Measurements from ENCODE around the gene RPTOR.
"Not testable (repeated sequence)": the region's sequence is repeated elsewhere in the genome, so short reads cannot be mapped to it uniquely, and the experiment has no call there.

Gene RPTOR

GRCh38 chr17:80873307-80873951 is 328.8 kb downstream of the RPTOR start:
- TF ChIP-seq CTCF (IDR thresholded peaks at IDR 0.05; ENCODE audit: low read depth, low read length), result no peak
- DNase-seq (ENCODE audit: low read depth in 2 of 2), result no peak
- no peak overlapping the region for H3K4me3 ChIP-seq (replicated peaks in 1 of 2; ENCODE audit: low read depth in 2 of 2, low read length in 2 of 2)

GRCh38 chr17:80874866-80875445 is 330.3 kb downstream of the RPTOR start:
- TF ChIP-seq CTCF (IDR thresholded peaks at IDR 0.05; ENCODE audit: low read depth, low read length), result no peak
- no peak overlapping the region for H3K4me3 ChIP-seq (replicated peaks in 1 of 2; ENCODE audit: low read depth in 2 of 2, low read length in 2 of 2)
- no peak for DNase-seq (ENCODE audit: low read depth in 2 of 2)

GRCh38 chr17:80875480-80875995 is 330.9 kb downstream of the RPTOR start:
- not testable (repeated sequence) for DNase-seq (ENCODE audit: low read depth in 2 of 2); H3K4me3 ChIP-seq (replicated peaks in 1 of 2; ENCODE audit: low read depth in 2 of 2, low read length in 2 of 2)

GRCh38 chr17:80876456-80876949 is 331.9 kb downstream of the RPTOR start:
- not testable (repeated sequence) for H3K4me3 ChIP-seq (replicated peaks in 1 of 2; ENCODE audit: low read depth in 2 of 2, low read length in 2 of 2); DNase-seq (ENCODE audit: low read depth in 2 of 2)

- no peak for DNase-seq (ENCODE audit: low read depth in 2 of 2)
- TF ChIP-seq CTCF (IDR thresholded peaks at IDR 0.05; ENCODE audit: low read depth, low read length), result no peak
- H3K4me3 ChIP-seq (replicated peaks in 1 of 2; ENCODE audit: low read depth in 2 of 2, low read length in 2 of 2), result no peak overlapping the region
Measured at GRCh38 chr17:80876950-80877728, 332.5 kb downstream of the RPTOR start.

GRCh38 chr17:80877729-80878303 is 333.2 kb downstream of the RPTOR start:
- DNase-seq (ENCODE audit: low read depth in 2 of 2), result no peak
- H3K4me3 ChIP-seq (replicated peaks in 1 of 2; ENCODE audit: low read depth in 2 of 2, low read length in 2 of 2), result no peak overlapping the region
- no peak for TF ChIP-seq CTCF (IDR thresholded peaks at IDR 0.05; ENCODE audit: low read depth, low read length)

- DNase-seq (ENCODE audit: low read depth in 2 of 2), result no peak
- no peak overlapping the region for H3K4me3 ChIP-seq (replicated peaks in 1 of 2; ENCODE audit: low read depth in 2 of 2, low read length in 2 of 2)
- TF ChIP-seq CTCF (IDR thresholded peaks at IDR 0.05; ENCODE audit: low read depth, low read length), result no peak
Measured at GRCh38 chr17:80878876-80879722, 334.5 kb downstream of the RPTOR start.

Data from cardiac fibroblast (primary cell).